B cell (primary cell): ENCODE measurements around the gene ACE.

Experiments used
- CTCF ChIP-seq: fragments of 200-600 bp; IDR thresholded peaks from one replicate; pipeline ENCODE4 v1.8.0; 2022; ENCODE audit warnings: antibody characterized with exemption, mild to moderate bottlenecking
- EZH2 ChIP-seq: IDR thresholded peaks from 2 replicates; pipeline ENCODE4 v1.6.1; 2012; ENCODE audit warnings: borderline replicate concordance, low read depth, mild to moderate bottlenecking, moderate library complexity, low read length; ENCODE audit not compliant: insufficient read depth, poor library complexity, severe bottlenecking

DNA sequence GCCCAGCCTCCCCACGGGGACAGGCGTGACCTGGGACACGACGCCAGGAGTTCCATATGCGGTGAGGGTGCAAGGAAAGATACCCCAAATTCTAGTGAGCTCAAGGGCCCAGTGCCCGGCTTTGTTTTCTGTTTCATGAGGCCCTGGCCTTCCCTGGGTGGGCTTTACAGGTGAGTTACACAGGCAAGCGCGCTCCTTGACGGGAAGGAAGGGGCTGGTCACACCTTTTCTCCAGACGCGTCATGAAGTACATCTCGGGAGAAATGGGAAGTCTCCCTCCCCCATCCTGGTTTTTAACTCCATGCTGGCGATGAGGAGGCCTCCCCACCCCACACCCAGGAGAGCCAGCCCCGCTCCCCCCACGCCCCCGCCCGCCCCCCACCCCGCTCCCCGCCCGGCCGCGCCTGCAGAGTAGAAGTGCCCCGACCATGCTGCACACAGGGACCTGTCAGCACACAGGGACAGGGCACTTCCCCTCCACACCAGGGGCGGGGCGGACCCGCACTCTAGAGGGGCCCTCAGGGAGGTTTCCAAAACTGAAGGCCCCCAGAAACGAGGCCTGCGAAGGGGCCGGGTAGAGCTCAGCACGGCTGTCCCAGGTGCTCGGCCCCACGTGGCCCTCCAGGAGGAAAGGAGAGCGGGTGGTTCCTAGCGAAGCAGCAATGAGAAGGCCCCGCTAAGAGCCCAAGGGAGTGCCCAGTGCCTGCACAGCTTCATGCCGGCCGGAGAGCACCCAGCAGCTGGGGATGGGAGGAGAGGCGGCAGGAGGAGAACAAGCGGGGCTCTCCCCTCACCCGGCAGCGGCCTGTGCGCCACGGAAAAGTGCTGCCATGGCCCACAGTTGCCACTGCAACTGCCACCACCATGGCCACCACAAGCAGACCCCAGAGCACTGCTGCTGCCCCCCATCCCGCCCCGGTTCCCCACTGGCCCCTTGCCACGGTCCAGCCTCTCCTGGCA, 38.5 kb upstream of the ACE start:
- TF ChIP-seq CTCF (no peak), EZH2 (no peak)
